ENCODE measurements around the gene LIPF. TPM values are rescaled to one million over a fixed set of nuclear protein-coding genes. Genes with fewer than 3 reads are reported as not detected.

LIPF gene
- 0.29 TPM in 1 of 2 replicates, not detected in the other for total RNA-seq

GRCh38 chr10:88664142-88664541 lies at the start of gene LIPF:
Gene LIPF (plus strand): TSS chr10:88664442. CDS start chr10:88667298, 2,856 bp downstream.

GRCh38 chr10:88705958-88706357 lies 41.7 kb downstream of the LIPF start, which contains the start of gene LIPK:
Gene LIPK (plus strand): TSS chr10:88706249. CDS start chr10:88724544, 18,295 bp downstream.

Other genes starting within 250 kb of the LIPF start
- gene RNLS, start 81.1 kb upstream of the LIPF start, total RNA-seq: 21.7 and 32.7 TPM in 2 replicates
- gene LIPJ, start 77.7 kb upstream of the LIPF start, total RNA-seq: 0.17 TPM in 1 of 2 replicates, not detected in the other
- not detected in 2 replicates for gene LIPK, start 41.8 kb downstream of the LIPF start, total RNA-seq
- not detected in 2 replicates for gene LIPN, start 95.6 kb downstream of the LIPF start, total RNA-seq
- not detected in 2 replicates for gene LIPM, start 138.3 kb downstream of the LIPF start, total RNA-seq
- gene ANKRD22, start 187.4 kb downstream of the LIPF start, total RNA-seq: not detected in 2 replicates
- 33.2 and 49.3 TPM in 2 replicates for gene STAMBPL1, start 215.8 kb downstream of the LIPF start, total RNA-seq

Data from smooth muscle cell of trachea (primary cell).